ENCODE measurements around the gene SRGAP1. TPM values are rescaled to one million over a fixed set of nuclear protein-coding genes. Genes with fewer than 3 reads are reported as not detected.
A peak's percentile ranks its signal among the peaks of the same experiment; 100 is the strongest.

The SRGAP1 gene
- total and polyA plus RNA-seq, 2 of the 13 experiments (the other 11 are each of a cell fraction or from before 2014, with no cell fraction given), result 1.6 to 3.4 TPM

- TF ChIP-seq TARDBP (CRISPR knock-in tag; IDR thresholded peaks at IDR 0.05), result no peak
- TF ChIP-seq ZNF75D (CRISPR knock-in tag; IDR thresholded peaks at IDR 0.05; ENCODE audit: borderline replicate concordance), result no peak
Measured at GRCh38 chr12:64087761-64088160, 243.3 kb downstream of the SRGAP1 start (continued).

GRCh38 chr12:64088431-64089349 is 244.2 kb downstream of the SRGAP1 start:
- Histone ChIP-seq H3K9ac (ENCODE audit: insufficient read depth, low read depth, low read length) (no peak overlapping the region), H3K9me3 (ENCODE audit: low read length) (no peaks in the 10 kb centered on the region), H3K4me3 (replicated peaks in 1 of 3; ENCODE audit: insufficient read depth in 1 of 3, low read depth in 2 of 3, low read length in 3 of 3) (no peak overlapping the region), H3K4me1 (ENCODE audit: insufficient read depth, low read length) (no peaks in the 10 kb centered on the region), H3K4me2 (ENCODE audit: low read depth, low read length) (no peak overlapping the region), H3K27me3 (ENCODE audit: control insufficient read depth in 1 of 2, insufficient read depth in 2 of 2, low read length in 2 of 2) (no peaks in the 10 kb centered on the region), H2AFZ (ENCODE audit: low read length) (no peak overlapping the region), H3K27ac (ENCODE audit: extremely low read length, insufficient read depth, low read length) (no peak overlapping the region), H4K20me1 (ENCODE audit: insufficient read depth, low read length) (no peaks in the 10 kb centered on the region), H3K36me3 (replicated peaks in 1 of 2; ENCODE audit: control insufficient read depth in 1 of 2, insufficient read depth in 2 of 2, low read length in 2 of 2) (no peaks in the 10 kb centered on the region; a peak in 1 of 5 replicates), H3K79me2 (ENCODE audit: insufficient read depth, low read length) (no peaks in the 10 kb centered on the region)
- no TSS peak for BruUV-seq (replicated peaks)
- ChIA-PET CTCF (ENCODE audit: low intra/inter-chr PET ratio, low total read pairs) (no interaction called here), POLR2A (no interaction called here)
- peak; percentile 39 for DNase-seq (ENCODE audit: low spot score)
- no peak for ATAC-seq
- in situ Hi-C loops (cut with HindIII; ENCODE audit: extremely low pct_ligation_motif_present, low pct_unique_long_range_greater_than_20kb) (no loop called here), intact Hi-C loops (cut with micrococcal nuclease; ENCODE audit: unreplicated experiment) (no loop called here)
- FAIRE-seq, result no peak
- WGBS (ENCODE audit: low lambda C conversion rate), result 92% methylated on average over 12 of the region's 12 CpGs
- peak; percentile 63 for TF ChIP-seq FOSL2 (CRISPR knock-in tag; IDR thresholded peaks at IDR 0.05)
- TF ChIP-seq HNF1A (IDR thresholded peaks at IDR 0.05; ENCODE audit: low read depth), result no peak
- no peak for TF ChIP-seq HNF1A (CRISPR knock-in tag; IDR thresholded peaks at IDR 0.05; ENCODE audit: borderline replicate concordance)
